HG02981 (cell line): ENCODE data around the gene MIER2.
"Not testable (repeated sequence)": the region's sequence is repeated elsewhere in the genome, so short reads cannot be mapped to it uniquely, and the experiment has no call there.

Experiments
- ATAC-seq: cut with Tn5 transposase; IDR thresholded peaks from one replicate; pipeline ENCODE4 v1.9.1; 2021; ENCODE audit warnings: mild to moderate bottlenecking, moderate library complexity; ENCODE audit not compliant: unreplicated experiment

The MIER2 gene

GRCh38 chr19:362683-363082 is 18.1 kb upstream of the MIER2 start:
- no peak for ATAC-seq

GRCh38 chr19:362154-362553 is 17.6 kb upstream of the MIER2 start:
- no peak for ATAC-seq

GRCh38 chr19:359653-359925 is 15.0 kb upstream of the MIER2 start:
- ATAC-seq, result no peak

GRCh38 chr19:355536-355935 is 10.9 kb upstream of the MIER2 start:
- ATAC-seq, result not testable (repeated sequence)

- no peak for ATAC-seq
These were observed 10.5 kb upstream of the MIER2 start for GRCh38 chr19:355134-355533.

GRCh38 chr19:351976-352625 is 7.5 kb upstream of the MIER2 start:
- ATAC-seq, result no peak

- ATAC-seq, result no peak
These were observed 3.6 kb upstream of the MIER2 start for GRCh38 chr19:347946-348861.

- no peak for ATAC-seq
These were observed 804 bp upstream of the MIER2 start for GRCh38 chr19:345320-345879.

- ATAC-seq, result peak; percentile 35
These were observed 513 bp downstream of the MIER2 start for GRCh38 chr19:343941-344624.

GRCh38 chr19:343451-343931 is 1.1 kb downstream of the MIER2 start:
- no peak for ATAC-seq

- ATAC-seq, result no peak
These were observed 1.7 kb downstream of the MIER2 start for GRCh38 chr19:342801-343421.

GRCh38 chr19:342128-342455 is 2.5 kb downstream of the MIER2 start:
- ATAC-seq, result no peak

GRCh38 chr19:341386-342127 is 3.0 kb downstream of the MIER2 start:
- no peak for ATAC-seq

- no peak for ATAC-seq
These were observed 3.8 kb downstream of the MIER2 start for GRCh38 chr19:340620-341385.

GRCh38 chr19:339262-339887 is 5.2 kb downstream of the MIER2 start:
- ATAC-seq, result no peak

GRCh38 chr19:338421-338820 is 6.2 kb downstream of the MIER2 start:
- no peak for ATAC-seq

- no peak for ATAC-seq
These were observed 8.5 kb downstream of the MIER2 start for GRCh38 chr19:336067-336614.

GRCh38 chr19:335486-336066 is 9.0 kb downstream of the MIER2 start:
- no peak for ATAC-seq

GRCh38 chr19:335072-335471 is 9.5 kb downstream of the MIER2 start:
- ATAC-seq, result no peak
